DMS79 (cell line): Measurements from ENCODE around the gene TRPM2.
A peak's percentile ranks its signal among the peaks of the same experiment; 100 is the strongest.
"Not testable (repeated sequence)": the region's sequence is repeated elsewhere in the genome, so short reads cannot be mapped to it uniquely, and the experiment has no call there.

Experiments used
- DNase-seq: peaks from one replicate; lab custom pipeline; 2025; lab: John Stamatoyannopoulos, UW

The TRPM2 gene

DNA sequence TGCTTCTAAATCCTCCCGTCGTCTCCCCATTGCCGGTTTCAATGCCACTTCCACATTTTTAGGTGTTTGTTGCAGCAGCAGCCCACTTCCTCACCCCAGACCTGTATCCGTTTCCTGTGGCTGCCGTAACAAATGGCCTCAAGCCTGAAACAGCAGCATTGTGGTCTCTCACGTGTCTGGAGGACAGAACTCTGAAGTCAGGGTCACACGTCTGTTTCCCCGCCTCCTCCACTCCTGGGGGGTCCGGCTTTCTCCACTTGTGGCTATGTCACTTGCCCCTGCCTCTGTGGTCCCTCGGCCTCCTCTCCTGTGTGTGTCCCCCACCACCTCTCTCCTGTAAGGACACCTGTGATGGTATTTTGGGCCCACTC is 21.8 kb downstream of the TRPM2 start:
- no peak for DNase-seq

DNA sequence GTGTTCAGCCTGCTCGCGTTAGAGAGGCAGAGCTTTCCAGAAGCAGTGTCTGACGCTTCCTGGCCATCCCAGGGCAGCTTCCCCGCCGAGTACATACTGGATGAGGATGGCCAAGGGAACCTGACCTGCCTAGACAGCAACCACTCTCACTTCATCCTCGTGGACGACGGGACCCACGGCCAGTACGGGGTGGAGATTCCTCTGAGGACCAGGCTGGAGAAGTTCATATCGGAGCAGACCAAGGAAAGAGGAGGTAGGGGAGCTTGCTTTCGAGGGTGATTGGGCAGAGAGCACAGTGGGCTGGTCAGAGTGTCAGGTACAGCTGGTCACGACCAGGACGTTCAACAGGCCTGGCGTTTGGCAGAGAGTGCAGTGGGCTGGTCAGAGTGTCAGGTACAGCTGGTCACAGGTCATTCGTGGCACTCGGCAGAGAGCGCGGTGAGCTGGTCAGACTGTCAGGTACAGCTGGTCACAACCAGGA is 22.4 kb downstream of the TRPM2 start:
- DNase-seq = no peak

DNA sequence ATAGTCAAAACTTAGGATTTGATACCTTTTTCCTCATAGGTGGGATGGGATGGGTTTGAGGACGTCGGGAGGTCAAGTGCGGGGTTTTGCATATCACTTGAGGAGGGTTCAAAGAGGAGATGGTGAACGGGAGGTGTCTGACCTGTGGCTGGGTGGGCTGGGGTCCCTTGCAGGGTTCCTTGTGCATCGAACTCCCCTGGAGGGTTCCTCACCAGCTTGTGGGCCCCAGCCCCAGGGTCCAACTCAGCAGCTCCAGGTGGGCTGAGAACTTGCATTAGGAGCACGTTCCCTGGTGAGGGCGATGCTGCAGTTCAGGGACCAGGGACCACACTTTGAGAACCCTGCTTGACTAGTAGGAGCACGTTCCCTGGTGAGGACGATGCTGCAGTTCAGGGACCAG is 23.2 kb downstream of the TRPM2 start:
- DNase-seq = no peak

- DNase-seq = peak; percentile 92
Observed at GRCh38 chr21:44377201-44377921, 23.9 kb downstream of the TRPM2 start.

DNA sequence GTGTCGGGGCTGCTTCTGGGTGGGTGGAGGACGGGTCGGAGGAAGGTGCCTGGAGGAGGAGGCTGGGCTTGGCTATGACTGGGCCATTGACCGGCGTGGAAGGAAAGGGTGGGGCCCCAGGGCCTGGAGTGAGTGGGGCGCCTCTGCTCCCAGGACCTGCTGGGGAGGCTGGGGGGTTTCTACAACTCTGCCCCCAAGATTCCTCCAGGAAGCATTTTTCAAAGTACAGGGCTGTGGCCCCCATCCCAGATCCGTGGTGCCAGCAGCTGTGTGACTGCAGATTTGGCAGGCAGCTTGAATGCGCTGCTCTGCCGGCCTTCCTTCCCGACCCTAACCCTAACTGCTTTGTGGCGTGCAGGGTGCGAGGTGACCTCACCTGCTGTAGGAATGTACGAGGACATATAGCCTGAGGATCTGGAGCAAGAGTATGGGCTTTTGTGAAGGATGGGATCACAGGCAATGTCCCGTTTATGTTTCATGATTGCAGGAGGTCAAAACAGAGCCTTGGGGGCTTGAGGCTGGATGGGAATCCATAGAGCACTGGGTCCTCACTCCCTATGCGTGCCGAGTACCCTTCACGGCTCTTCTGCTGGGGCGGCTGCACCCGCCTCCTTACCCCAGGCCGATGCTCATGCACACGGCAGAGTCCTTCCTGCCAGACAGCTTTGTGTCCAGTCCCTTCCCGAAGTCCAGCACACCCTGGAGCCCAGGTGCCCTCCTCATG is 24.7 kb downstream of the TRPM2 start:
- DNase-seq = no peak

DNA sequence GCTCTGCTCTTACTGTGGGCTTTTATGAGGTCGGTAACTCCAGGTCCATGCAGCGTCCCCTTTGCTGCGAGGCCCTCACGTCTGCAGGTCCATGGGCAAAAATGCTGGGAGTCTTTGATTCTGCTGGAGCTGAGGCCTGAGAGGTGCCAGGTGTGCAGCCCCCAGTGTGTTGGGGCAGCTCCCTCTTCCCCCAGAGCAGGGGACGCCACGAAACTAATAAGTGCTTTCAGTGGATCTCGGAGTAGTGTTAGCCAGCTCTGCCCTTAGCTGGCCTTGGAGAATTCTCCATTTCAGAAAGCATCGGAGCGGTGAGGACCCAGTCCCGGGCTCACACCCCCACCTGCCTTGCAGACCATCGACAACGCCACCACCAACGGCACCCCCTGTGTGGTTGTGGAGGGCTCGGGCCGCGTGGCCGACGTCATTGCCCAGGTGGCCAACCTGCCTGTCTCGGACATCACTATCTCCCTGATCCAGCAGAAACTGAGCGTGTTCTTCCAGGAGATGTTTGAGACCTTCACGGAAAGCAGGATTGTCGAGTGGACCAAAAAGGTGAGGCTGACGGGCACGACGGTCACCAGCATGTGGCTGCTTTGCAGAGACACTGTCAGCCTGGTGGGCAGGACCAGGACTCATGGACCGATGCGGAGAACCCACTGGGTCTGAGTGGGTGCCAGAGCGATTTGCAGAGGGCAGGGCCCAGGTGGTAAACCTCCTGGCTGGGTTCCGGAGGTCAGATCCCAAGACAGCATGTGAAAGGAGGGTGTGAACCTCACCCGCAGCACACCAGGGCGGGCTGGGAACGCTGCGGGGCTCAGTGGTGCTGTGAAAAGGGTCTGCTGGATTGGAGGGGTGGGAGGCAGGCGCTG is 25.5 kb downstream of the TRPM2 start:
- no peak for DNase-seq

- no peak for DNase-seq
Observed at GRCh38 chr21:44379515-44379848, 26.1 kb downstream of the TRPM2 start.

DNA sequence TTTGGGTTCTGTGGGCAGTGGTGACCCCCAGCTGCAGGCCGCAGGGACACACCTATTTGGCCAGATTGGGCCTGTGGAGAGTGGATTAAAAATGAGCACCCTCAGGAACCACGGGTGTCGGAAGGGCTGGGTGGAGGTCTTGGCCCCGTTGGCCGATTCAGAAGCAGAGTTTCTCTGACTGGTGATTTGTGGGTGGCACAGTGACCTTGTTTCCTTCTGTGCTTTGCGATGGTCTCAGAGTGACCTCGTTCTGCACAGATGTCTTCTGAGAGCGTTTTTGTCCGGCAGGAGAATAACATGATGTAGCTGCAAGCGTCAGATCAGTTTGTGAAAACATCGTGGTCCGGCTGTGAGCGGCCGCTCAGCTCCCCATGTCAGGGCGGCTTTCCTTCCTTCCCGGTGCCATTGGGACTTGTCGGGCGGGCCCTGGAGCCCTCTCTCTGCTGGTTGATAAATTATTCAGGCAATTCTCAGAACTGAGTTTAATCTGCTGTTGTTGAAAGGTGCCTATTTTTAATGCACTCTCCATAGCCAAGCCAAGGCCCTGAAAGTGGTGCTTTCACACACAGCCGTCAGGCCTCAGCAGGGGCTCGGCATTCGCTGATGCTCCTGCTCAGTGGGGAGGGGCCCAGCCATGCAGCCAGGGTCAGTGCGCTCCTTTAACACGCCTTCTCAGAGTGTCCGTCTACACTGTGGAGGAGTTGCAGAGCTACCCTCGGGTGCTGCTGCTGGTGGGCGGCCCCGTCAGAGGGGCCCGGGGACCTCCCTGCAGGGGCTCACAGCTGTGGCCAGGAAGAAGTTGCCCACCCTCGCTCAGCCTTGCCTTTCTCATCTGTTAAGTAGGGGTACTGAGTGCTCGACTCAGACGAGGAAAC is 26.8 kb downstream of the TRPM2 start:
- DNase-seq = no peak

DNA sequence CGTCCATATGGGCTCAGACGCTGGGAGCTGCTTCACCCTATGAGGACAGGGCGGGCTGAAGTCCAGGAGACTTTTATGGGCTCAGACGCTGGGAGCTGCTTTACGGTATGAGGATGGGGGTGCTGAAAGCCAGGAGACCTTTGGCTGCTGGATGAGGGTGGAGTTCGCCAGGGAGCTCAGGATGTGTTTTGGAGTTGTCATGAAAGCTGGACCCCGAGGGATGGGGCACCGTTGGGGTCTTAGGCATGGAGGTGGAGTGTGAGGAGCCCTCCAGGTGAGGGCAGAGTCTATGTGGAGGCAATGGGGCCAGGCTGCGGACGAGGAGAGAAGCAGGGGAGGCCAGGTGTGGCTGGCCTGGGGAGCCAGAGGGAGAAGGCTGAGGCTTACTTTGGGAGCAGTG is 27.5 kb downstream of the TRPM2 start:
- no peak for DNase-seq

DNA sequence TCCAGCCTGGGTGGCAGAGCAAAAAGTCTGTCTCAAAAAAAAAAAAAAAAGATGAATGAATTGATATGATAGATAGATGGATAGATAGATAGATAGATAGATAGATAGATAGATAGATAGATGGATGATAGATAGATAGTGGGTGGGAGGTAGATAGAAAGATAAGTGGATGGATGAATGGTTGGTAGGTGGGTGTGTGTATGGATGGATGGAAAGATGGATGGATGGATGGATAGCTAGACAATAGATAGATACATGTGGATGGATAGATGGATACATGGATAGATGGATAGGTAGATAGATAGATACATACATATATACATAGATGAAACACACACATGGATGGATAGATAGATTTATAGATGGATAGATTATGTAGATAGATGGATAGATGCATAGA is 28.5 kb downstream of the TRPM2 start:
- no peak for DNase-seq

GRCh38 chr21:44382536-44382935 is 29.1 kb downstream of the TRPM2 start:
- DNase-seq = no peak

DNA sequence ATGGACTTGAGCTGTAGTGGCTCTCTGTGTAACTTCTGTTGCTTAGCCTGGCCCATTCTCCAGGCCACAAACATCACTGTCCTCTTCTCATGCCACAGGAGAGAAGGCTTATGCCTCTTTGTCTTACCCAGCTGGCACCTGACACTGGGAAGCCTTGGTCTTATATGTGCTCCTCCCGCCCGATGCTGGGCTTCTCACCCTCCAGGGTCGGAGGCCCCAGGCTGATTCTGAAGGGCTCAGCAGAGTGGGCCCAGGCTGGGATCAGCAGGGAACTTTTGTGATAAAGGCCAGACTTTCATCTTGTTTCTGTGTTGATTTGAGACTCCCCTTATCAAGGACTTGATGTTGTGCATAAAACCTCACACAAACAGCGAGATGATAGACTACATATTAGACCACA is 29.8 kb downstream of the TRPM2 start:
- no peak for DNase-seq

GRCh38 chr21:44384968-44385367 is 31.5 kb downstream of the TRPM2 start:
- no peak for DNase-seq

DNA sequence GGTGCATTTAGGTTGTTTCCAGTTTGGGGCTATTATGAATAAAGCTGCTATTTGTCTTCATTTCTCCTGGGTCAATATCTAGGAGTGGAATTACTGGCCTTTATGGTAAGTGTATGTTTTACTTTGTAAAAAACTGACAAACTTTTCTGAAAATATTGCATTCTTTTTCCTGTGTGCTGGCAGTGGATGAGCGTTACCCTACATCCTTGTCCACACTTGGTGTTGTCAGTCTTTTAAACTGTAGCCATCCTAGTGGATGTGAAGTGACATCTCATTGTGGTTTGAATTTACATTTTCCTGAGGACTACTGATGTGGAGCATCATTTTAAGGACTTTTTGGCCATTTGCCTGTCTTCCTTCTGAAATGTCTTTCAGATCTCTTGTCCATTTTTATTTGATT is 35.9 kb downstream of the TRPM2 start:
- no peak for DNase-seq

GRCh38 chr21:44390886-44391285 is 37.5 kb downstream of the TRPM2 start:
- no peak for DNase-seq

- DNase-seq = no peak
Observed at GRCh38 chr21:44391345-44392091, 38.1 kb downstream of the TRPM2 start.

- DNase-seq = no peak
Observed at GRCh38 chr21:44392185-44392584, 38.8 kb downstream of the TRPM2 start.

GRCh38 chr21:44392916-44393315 is 39.5 kb downstream of the TRPM2 start:
- DNase-seq = no peak

- DNase-seq = no peak
Observed at GRCh38 chr21:44394733-44395132, 41.3 kb downstream of the TRPM2 start.

DNA sequence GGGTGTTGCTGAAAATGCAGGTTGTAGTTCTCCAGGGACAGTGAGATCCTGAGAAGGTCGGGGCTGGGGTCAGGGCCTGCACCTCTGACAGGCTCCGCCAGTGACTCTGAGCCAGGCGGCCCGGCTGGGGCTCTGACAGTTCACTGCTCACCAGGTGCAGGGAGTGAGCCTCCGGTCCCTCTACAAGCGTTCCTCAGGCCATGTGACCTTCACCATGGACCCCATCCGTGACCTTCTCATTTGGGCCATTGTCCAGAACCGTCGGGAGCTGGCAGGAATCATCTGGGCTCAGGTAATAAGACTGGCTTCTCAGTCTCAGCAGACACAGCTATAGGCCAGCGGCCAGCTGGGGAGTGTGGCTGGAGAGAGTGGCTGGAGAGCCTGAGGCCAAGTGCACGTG is 41.8 kb downstream of the TRPM2 start:
- DNase-seq = no peak

DNA sequence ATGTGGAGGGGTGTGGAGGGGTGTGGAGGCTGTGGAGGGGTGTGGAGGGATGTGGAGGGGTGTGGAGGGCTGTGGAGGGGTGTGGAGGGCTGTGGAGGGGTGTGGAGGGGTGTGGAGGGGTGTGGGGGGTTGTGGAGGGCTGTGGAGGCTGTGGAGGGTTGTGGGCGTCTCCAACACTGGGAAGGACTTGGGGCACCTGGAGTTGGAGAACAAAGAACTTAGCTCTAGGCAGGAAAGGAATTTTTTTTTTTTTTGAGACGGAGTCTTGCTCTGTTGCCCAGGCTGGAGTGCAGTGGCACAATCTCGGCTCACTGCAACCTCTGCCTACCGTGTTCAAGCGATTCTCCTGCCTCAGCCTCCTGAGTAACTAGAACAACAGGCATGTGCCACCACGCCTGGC is 43.4 kb downstream of the TRPM2 start:
- not testable (repeated sequence) for DNase-seq
